ENCODE measurements around the gene PHLPP1. TPM values are rescaled to one million over a fixed set of nuclear protein-coding genes. Genes with fewer than 3 reads are reported as not detected.

The PHLPP1 gene
- total and polyA plus RNA-seq, 2 of the 13 experiments (the other 11 are each of a cell fraction or from before 2014, with no cell fraction given), result 9.8 to 18.5 TPM

- TF ChIP-seq ZNF879 (CRISPR knock-in tag; IDR thresholded peaks at IDR 0.05), result no peak
- TF ChIP-seq ZNF567 (CRISPR knock-in tag; IDR thresholded peaks at IDR 0.05; ENCODE audit: borderline replicate concordance), result no peak
- TF ChIP-seq SALL2 (CRISPR knock-in tag; IDR thresholded peaks at IDR 0.05), result no peak
- no peak for TF ChIP-seq ZNF296 (CRISPR knock-in tag; conservative IDR thresholded peaks at IDR 0.05)
- TF ChIP-seq NR0B2 (CRISPR knock-in tag; IDR thresholded peaks at IDR 0.05), result no peak
- no peak for TF ChIP-seq SMAD9 (CRISPR knock-in tag; IDR thresholded peaks at IDR 0.05)
- TF ChIP-seq, protein P1, sequence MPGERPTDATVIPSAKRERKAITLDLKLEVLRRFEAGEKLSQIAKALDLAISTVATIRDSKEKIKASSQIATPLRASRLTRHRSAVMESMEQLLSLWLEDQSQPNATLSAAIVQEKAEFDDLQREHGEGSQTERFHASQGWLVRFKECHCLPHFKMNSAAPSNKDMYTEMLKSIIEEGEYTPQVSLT (CRISPR knock-in tag; IDR thresholded peaks at IDR 0.05; ENCODE audit: borderline replicate concordance, low read depth), result no peak
- no peak for TF ChIP-seq SRY (CRISPR knock-in tag; IDR thresholded peaks at IDR 0.05)
- TF ChIP-seq ZNF562 (CRISPR knock-in tag; IDR thresholded peaks at IDR 0.05; ENCODE audit: borderline replicate concordance), result no peak
- no peak for TF ChIP-seq SSRP1 (CRISPR knock-in tag; IDR thresholded peaks at IDR 0.05)
- TF ChIP-seq PHF20 (CRISPR knock-in tag; IDR thresholded peaks at IDR 0.05), result no peak
- TF ChIP-seq TRAFD1 (CRISPR knock-in tag; IDR thresholded peaks at IDR 0.05; ENCODE audit: borderline replicate concordance), result no peak
- TF ChIP-seq ZNF660 (CRISPR knock-in tag; IDR thresholded peaks at IDR 0.05; ENCODE audit: borderline replicate concordance, low read depth), result no peak
- no peak for TF ChIP-seq THAP11 (CRISPR knock-in tag; IDR thresholded peaks at IDR 0.05)
- TF ChIP-seq SNAI1 (CRISPR knock-in tag; IDR thresholded peaks at IDR 0.05; ENCODE audit: borderline replicate concordance), result no peak
- Histone ChIP-seq H3K27me3 (ENCODE audit: control insufficient read depth in 1 of 2, insufficient read depth in 2 of 2, low read length in 2 of 2) (no peaks in the 10 kb centered on the region), H3K36me3 (replicated peaks in 1 of 2; ENCODE audit: control insufficient read depth in 1 of 2, insufficient read depth in 2 of 2, low read length in 2 of 2) (peaks cover 2 to 17% of the 10 kb centered on the region in 2 experiments; a peak in 3 of 5 replicates), H2AFZ (ENCODE audit: low read length) (no peak overlapping the region), H3K27ac (ENCODE audit: extremely low read length, insufficient read depth, low read length) (no peak overlapping the region), H3K4me1 (ENCODE audit: insufficient read depth, low read length) (peaks cover 5% of the 10 kb centered on the region; the same call in 1 of the 2 replicates), H3K4me3 (replicated peaks in 1 of 3; ENCODE audit: insufficient read depth in 1 of 3, low read depth in 2 of 3, low read length in 3 of 3) (no peak overlapping the region), H3K4me2 (ENCODE audit: low read depth, low read length) (no peak overlapping the region), H4K20me1 (ENCODE audit: insufficient read depth, low read length) (no peaks in the 10 kb centered on the region), H3K9me3 (ENCODE audit: low read length) (no peaks in the 10 kb centered on the region), H3K9ac (ENCODE audit: insufficient read depth, low read depth, low read length) (no peak overlapping the region), H3K79me2 (ENCODE audit: insufficient read depth, low read length) (peaks cover 2% of the 10 kb centered on the region)
- CTCF ChIA-PET (ENCODE audit: low intra/inter-chr PET ratio, low total read pairs), result no interaction called here
- POLR2A ChIA-PET, result no interaction called here
- FAIRE-seq (no peak), ATAC-seq (no peak), DNase-seq (ENCODE audit: low spot score) (no peak)
- in situ Hi-C loops (cut with HindIII; ENCODE audit: extremely low pct_ligation_motif_present, low pct_unique_long_range_greater_than_20kb), result no loop called here
- 100% methylated on average over 1 of the region's 1 CpG for WGBS (ENCODE audit: low lambda C conversion rate)
- intact Hi-C loops (cut with micrococcal nuclease; ENCODE audit: unreplicated experiment), result no loop called here
- no TSS peak for BruUV-seq (replicated peaks)
Observed at GRCh38 chr18:62848946-62849345, 133.6 kb downstream of the PHLPP1 start.
